Tibial nerve (tissue), 4 donors: ENCODE results near the gene FLNA. TPM values are rescaled to one million over a fixed set of nuclear protein-coding genes. Genes with fewer than 3 reads are reported as not detected.

Experiments used
- DNase-seq, 2 donors: peaks; one replicate each; pipeline ENCODE4 v3.0.0-alpha.2; 2019; ENCODE audit warnings: low spot score in 2 of 2
- H3K27ac ChIP-seq, 4 donors: fragments of 200-600 bp; sonication (generic) in 3 of 4; one replicate each; pipeline ENCODE4 v1.5.1; 2017 to 2019; ENCODE audit warnings: mild to moderate bottlenecking in 1 of 4
- H3K27me3 ChIP-seq, 2 donors: fragments of 200-600 bp; sonication (generic) in 1 of 2; one replicate each; pipeline versions ENCODE4 v1.5.1 to v1.6.0; 2017 to 2019
- H3K36me3 ChIP-seq, 3 donors: fragments of 200-600 bp; sonication (generic); one replicate each; pipeline ENCODE4 v1.5.1; 2018 to 2019
- H3K4me1 ChIP-seq, 4 donors: fragments of 200-600 bp; sonication (generic) in 3 of 4; one replicate each; pipeline ENCODE4 v1.5.1; 2017 to 2019
- H3K4me3 ChIP-seq, 4 donors: fragments of 200-600 bp; sonication (generic) in 3 of 4; one replicate each; pipeline ENCODE4 v1.5.1; 2017 to 2019; ENCODE audit warnings: mild to moderate bottlenecking in 1 of 4, moderate library complexity in 1 of 4
- H3K9me3 ChIP-seq, 4 donors: fragments of 200-600 bp; sonication (generic) in 3 of 4; one replicate each; pipeline ENCODE4 v1.5.1; 2017 to 2019
- EP300 ChIP-seq, 2 donors: sonication (generic); formaldehyde crosslinking; IDR thresholded peaks; one replicate each; pipeline ENCODE4 v1.6.1; 2017; ENCODE audit warnings: antibody characterized with exemption in 2 of 2, mild to moderate bottlenecking in 1 of 2
- POLR2A ChIP-seq, 2 donors: fragments of 450-650 bp; IDR thresholded peaks; one replicate each; pipeline ENCODE4 v1.6.1; 2017; ENCODE audit warnings: antibody characterized with exemption in 2 of 2, mild to moderate bottlenecking in 2 of 2, moderate library complexity in 2 of 2
- WGBS, 2 donors: methylation state at CpG; one replicate each; pipeline ENCODE4 v1.1.5; 2018; 5-methylcytosine and 5-hydroxymethylcytosine counted together
- total RNA-seq, 4 donors: library from RNA; depleted of rRNA; stranded (reverse); fragments of >200 nt; gene quantifications; one replicate each; pipeline ENCODE4 v1.1.0, GENCODE V29; 2016
- TF ChIP-seq, protein P1 (sequence below), 5 experiments: fragments of 200-600 bp in 3 of 5; fragments of 450-650 bp in 2 of 5; sonication (generic) in 3 of 5; IDR thresholded peaks; one replicate each; pipeline ENCODE4 v1.5.1; 2016 to 2019; ENCODE audit warnings: antibody characterized with exemption in 5 of 5, mild to moderate bottlenecking in 3 of 5, moderate library complexity in 2 of 5

Gene FLNA
- total RNA-seq, 4 donors from 2014 or later: 995 to 1,349 (median 1,139) TPM

DNA sequence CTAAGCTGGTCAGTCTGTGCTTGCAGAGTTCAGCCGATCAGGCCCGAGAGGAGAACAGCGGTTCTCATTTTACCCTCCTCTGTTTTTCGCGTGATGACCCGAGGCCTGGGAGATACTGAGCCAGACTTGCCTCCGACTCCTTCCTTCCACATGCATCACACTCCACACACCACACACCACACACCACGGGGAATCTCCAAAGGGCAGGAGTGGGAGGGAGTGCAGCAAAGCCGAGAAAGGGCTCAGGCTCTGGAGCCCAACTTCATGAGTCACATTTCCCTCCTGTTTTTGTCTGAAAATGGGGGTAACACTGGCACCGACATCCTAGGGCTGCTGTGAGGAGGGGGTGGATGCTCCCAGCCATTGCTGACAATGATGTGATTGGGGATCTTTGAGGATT, 39.9 kb downstream of the FLNA start:
- WGBS, 2 donors: 40 to 53% methylated on average over 9 to 10 of the region's 10 CpGs
- TF ChIP-seq EP300 (IDR thresholded peaks at IDR 0.05): no peak
- TF ChIP-seq, protein P1, sequence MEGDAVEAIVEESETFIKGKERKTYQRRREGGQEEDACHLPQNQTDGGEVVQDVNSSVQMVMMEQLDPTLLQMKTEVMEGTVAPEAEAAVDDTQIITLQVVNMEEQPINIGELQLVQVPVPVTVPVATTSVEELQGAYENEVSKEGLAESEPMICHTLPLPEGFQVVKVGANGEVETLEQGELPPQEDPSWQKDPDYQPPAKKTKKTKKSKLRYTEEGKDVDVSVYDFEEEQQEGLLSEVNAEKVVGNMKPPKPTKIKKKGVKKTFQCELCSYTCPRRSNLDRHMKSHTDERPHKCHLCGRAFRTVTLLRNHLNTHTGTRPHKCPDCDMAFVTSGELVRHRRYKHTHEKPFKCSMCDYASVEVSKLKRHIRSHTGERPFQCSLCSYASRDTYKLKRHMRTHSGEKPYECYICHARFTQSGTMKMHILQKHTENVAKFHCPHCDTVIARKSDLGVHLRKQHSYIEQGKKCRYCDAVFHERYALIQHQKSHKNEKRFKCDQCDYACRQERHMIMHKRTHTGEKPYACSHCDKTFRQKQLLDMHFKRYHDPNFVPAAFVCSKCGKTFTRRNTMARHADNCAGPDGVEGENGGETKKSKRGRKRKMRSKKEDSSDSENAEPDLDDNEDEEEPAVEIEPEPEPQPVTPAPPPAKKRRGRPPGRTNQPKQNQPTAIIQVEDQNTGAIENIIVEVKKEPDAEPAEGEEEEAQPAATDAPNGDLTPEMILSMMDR (IDR thresholded peaks at IDR 0.05): no peak
- TF ChIP-seq POLR2A (IDR thresholded peaks at IDR 0.05): no peak
- Histone ChIP-seq H3K4me3 (no peak overlapping the region), H3K27me3 (no peaks in the 10 kb centered on the region), H3K4me1 (no peaks in the 10 kb centered on the region), H3K36me3 (no peaks in the 10 kb centered on the region), H3K9me3 (no peaks in the 10 kb centered on the region), H3K27ac (no peak overlapping the region)
- no peak for DNase-seq

DNA sequence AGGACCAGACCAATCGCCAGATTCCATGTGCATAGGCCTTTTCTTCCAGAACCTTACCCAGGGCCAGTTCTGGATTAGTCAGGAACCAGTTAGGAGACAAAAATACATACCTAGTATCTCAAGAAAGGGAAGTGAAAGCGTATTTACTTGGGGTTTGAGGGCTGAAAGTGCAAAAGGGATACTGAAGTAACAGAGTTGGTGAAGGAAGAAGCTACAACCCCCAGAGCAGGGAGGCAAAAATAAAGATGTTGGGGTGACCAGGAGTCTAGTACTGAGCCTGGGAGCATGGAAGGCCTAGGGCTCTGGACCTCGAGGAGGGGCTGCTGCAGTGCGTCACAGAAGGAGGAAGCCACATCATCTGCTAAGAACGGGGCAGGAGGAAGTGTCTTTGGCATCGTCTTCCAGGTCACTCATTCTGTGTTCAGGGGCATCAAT, 40.6 kb downstream of the FLNA start:
- Histone ChIP-seq H3K9me3 (no peaks in the 10 kb centered on the region), H3K4me1 (no peaks in the 10 kb centered on the region), H3K4me3 (no peak overlapping the region), H3K36me3 (no peaks in the 10 kb centered on the region), H3K27ac (no peak overlapping the region), H3K27me3 (no peaks in the 10 kb centered on the region)
- TF ChIP-seq EP300 (IDR thresholded peaks at IDR 0.05) (no peak), POLR2A (IDR thresholded peaks at IDR 0.05) (no peak)
- TF ChIP-seq, protein P1 (IDR thresholded peaks at IDR 0.05): no peak
- WGBS, 2 donors: 70 to 82% methylated on average over 6 of the region's 6 CpGs
- DNase-seq: no peak

DNA sequence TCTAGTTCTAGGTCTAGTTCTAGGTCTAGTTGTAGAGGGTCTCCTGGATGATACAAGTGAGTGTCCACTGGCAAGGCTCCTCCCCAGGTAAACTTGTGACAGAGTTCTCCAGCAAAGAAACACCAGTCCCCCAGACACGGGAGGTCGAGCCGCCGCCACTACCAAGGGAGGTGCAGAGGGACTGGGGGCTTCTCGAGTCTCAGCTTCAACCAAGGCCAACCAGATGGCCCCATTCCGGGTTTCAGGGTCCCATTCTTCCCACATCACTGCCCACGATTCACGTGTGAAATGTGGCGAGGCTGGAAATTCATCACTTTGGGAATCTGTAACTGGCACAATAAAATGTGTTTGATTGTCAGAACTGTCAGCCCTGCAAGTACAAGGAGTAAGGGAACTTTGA, 41.3 kb downstream of the FLNA start:
- Histone ChIP-seq H3K9me3 (no peaks in the 10 kb centered on the region), H3K4me1 (no peaks in the 10 kb centered on the region), H3K27ac (no peak overlapping the region), H3K36me3 (no peaks in the 10 kb centered on the region), H3K4me3 (no peak overlapping the region), H3K27me3 (no peaks in the 10 kb centered on the region)
- TF ChIP-seq EP300 (IDR thresholded peaks at IDR 0.05): no peak
- TF ChIP-seq, protein P1 (IDR thresholded peaks at IDR 0.05): no peak
- no peak for TF ChIP-seq POLR2A (IDR thresholded peaks at IDR 0.05)
- WGBS, 2 donors: 80 to 86% methylated on average over 1 to 9 of the region's 9 CpGs
- no peak for DNase-seq

DNA sequence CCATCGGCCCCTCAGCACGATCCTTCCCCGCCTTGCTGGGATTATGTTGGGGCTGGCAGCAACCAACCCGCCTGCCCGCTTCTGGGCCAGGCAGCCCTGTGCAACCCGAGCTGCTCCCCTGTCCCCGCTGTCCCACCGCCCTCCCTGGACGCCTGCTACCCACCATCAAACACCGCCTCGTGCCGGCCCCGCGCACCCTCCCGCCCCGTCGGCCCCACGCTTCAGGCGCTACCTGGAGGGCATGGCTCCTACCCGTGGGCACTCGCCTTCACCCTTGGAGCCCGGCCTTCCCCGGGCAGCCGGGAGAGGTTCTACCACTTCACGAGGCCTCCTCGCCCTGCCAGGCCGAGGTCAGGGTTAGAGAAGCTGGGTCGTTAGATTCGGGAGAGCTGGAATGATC, 41.9 kb downstream of the FLNA start:
- Histone ChIP-seq H3K9me3 (no peaks in the 10 kb centered on the region), H3K4me1 (peaks cover 0 to 4% (median 0%) of the 10 kb centered on the region in 4 donors), H3K36me3 (no peaks in the 10 kb centered on the region), H3K27me3 (no peaks in the 10 kb centered on the region), H3K27ac (no peak overlapping the region), H3K4me3 (no peak overlapping the region)
- WGBS, 2 donors: 90 to 93% methylated on average over 24 to 29 of the region's 29 CpGs
- TF ChIP-seq, protein P1 (IDR thresholded peaks at IDR 0.05): no peak
- TF ChIP-seq EP300 (IDR thresholded peaks at IDR 0.05): no peak
- no peak for TF ChIP-seq POLR2A (IDR thresholded peaks at IDR 0.05)
- DNase-seq: no peak

DNA sequence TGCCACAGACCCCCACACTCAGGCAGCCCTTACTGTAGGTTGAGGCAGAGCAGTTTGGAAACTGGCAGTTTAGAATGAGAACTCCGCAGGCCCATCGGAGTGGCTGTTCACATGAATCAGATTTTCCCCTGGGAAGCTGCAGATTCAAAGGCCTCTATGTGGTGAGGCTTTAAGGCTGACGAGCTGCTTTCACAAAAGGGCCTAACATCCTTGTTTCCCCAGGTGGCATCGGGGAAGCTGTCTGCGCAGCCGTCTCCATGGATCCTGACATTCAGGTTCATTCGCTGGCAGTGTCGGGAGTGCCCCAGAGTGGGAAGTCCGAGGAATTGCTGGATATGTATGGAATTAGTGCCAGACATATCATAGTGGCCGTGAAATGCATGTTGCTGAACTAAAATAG, 45.1 kb downstream of the FLNA start:
- Histone ChIP-seq H3K27ac (no peak overlapping the region), H3K27me3 (no peaks in the 10 kb centered on the region), H3K36me3 (no peaks in the 10 kb centered on the region), H3K4me1 (peaks cover 0 to 20% (median 0%) of the 10 kb centered on the region in 4 donors), H3K9me3 (no peaks in the 10 kb centered on the region), H3K4me3 (no peak overlapping the region)
- 51 to 80% methylated on average over 8 to 10 of the region's 10 CpGs for WGBS, 2 donors
- TF ChIP-seq POLR2A (IDR thresholded peaks at IDR 0.05) (no peak), EP300 (IDR thresholded peaks at IDR 0.05) (no peak)
- TF ChIP-seq, protein P1 (IDR thresholded peaks at IDR 0.05): no peak
- no peak for DNase-seq
